CD14-positive monocyte (primary cell): ENCODE results near the gene POLE. TPM values are rescaled to one million over a fixed set of nuclear protein-coding genes. Genes with fewer than 3 reads are reported as not detected.

Experiments
- DNase-seq, 3 donors: peaks; one replicate each; pipeline ENCODE4 v3.0.0-alpha.2; 2011 to 2022
- H2AFZ ChIP-seq: 2 replicates; pipeline ENCODE4 v1.6.0; 2012; ENCODE audit warnings: mild to moderate bottlenecking, low read depth, low read length, inconsistent platforms; ENCODE audit not compliant: insufficient read depth, poor library complexity, severe bottlenecking
- H3K27ac ChIP-seq, 2 donors: 1 replicate in 1 of 2; 2 replicates in 1 of 2; pipeline ENCODE4 v1.5.1; 2012 to 2013; ENCODE audit warnings: low read length in 2 of 2, control low read depth in 1 of 2, inconsistent platforms in 1 of 2, low read depth in 1 of 2, mild to moderate bottlenecking in 1 of 2
- H3K27me3 ChIP-seq, 2 donors: one replicate each; pipeline versions ENCODE4 v1.6.0 to v1.6.1; 2011 to 2013; ENCODE audit warnings: low read length in 2 of 2; ENCODE audit not compliant: control insufficient read depth in 2 of 2, insufficient read depth in 2 of 2
- H3K36me3 ChIP-seq, 2 donors: replicated peaks in 1 of 2; 1 replicate in 1 of 2; 2 replicates in 1 of 2; pipeline versions ENCODE4 v1.5.1 to v1.6.1; 2012 to 2013; ENCODE audit warnings: low read length in 2 of 2, control low read depth in 1 of 2, inconsistent platforms in 1 of 2, mild to moderate bottlenecking in 1 of 2; ENCODE audit not compliant: insufficient read depth in 2 of 2, control insufficient read depth in 1 of 2
- H3K4me1 ChIP-seq, 2 donors: 1 replicate in 1 of 2; 2 replicates in 1 of 2; pipeline versions ENCODE4 v1.5.1 to v1.6.1; 2012 to 2013; ENCODE audit warnings: low read length in 2 of 2, control low read depth in 1 of 2, inconsistent platforms in 1 of 2, mild to moderate bottlenecking in 1 of 2, moderate library complexity in 1 of 2; ENCODE audit not compliant: insufficient read depth in 2 of 2, control insufficient read depth in 1 of 2
- H3K4me2 ChIP-seq: replicated peaks from 2 replicates; pipeline ENCODE3; 2012; ENCODE audit warnings: low read length, moderate library complexity, mild to moderate bottlenecking; ENCODE audit not compliant: poor library complexity, severe bottlenecking; ENCODE audit errors: extremely low read depth
- H3K4me3 ChIP-seq, 3 experiments: fragments of 200-600 bp in 1 of 3; sonication (generic) in 1 of 3; replicated peaks in 1 of 3; 1 replicate in 2 of 3; 2 replicates in 1 of 3; pipeline ENCODE4 v1.5.1; 2011 to 2013; ENCODE audit warnings: low read length in 3 of 3, mild to moderate bottlenecking in 3 of 3, control low read depth in 2 of 3, low read depth in 2 of 3, inconsistent platforms in 1 of 3, moderate library complexity in 1 of 3
- H3K79me2 ChIP-seq: 2 replicates; pipeline ENCODE4 v1.6.0; 2012; ENCODE audit warnings: mild to moderate bottlenecking, control low read depth, inconsistent platforms, low read length, moderate library complexity; ENCODE audit not compliant: insufficient read depth
- H3K9ac ChIP-seq: 2 replicates; pipeline ENCODE4 v1.6.0; 2017; ENCODE audit warnings: low read length, mild to moderate bottlenecking; ENCODE audit not compliant: insufficient read depth, poor library complexity, severe bottlenecking
- H3K9me3 ChIP-seq, 2 donors: replicated peaks in 1 of 2; 1 replicate in 1 of 2; 2 replicates in 1 of 2; pipeline versions ENCODE4 v1.5.1 to v1.6.1; 2012 to 2013; ENCODE audit warnings: low read length in 2 of 2, control low read depth in 1 of 2; ENCODE audit not compliant: control insufficient read depth in 1 of 2, insufficient read depth in 1 of 2
- H4K20me1 ChIP-seq: 2 replicates; pipeline ENCODE4 v1.6.0; 2012; ENCODE audit warnings: mild to moderate bottlenecking, low read length, control low read depth, moderate library complexity; ENCODE audit not compliant: insufficient read depth
- H3K27ac Mint-ChIP-seq, 7 donors: one replicate each; pipeline ENCODE4 v1.8.0; 2020; ENCODE audit warnings: mild to moderate bottlenecking in 7 of 7, mixed read lengths in 7 of 7, moderate library complexity in 6 of 7, inconsistent platforms in 2 of 7
- H3K27me3 Mint-ChIP-seq, 3 donors: one replicate each; pipeline ENCODE4 v1.8.0; 2021 to 2022; ENCODE audit warnings: low read depth in 3 of 3, mild to moderate bottlenecking in 3 of 3, mixed read lengths in 3 of 3, moderate library complexity in 3 of 3, inconsistent platforms in 1 of 3
- H3K36me3 Mint-ChIP-seq, 2 donors: one replicate each; pipeline ENCODE4 v1.8.0; 2020; ENCODE audit warnings: mixed read lengths in 2 of 2, inconsistent platforms in 1 of 2, mild to moderate bottlenecking in 1 of 2
- H3K4me1 Mint-ChIP-seq: one replicate; pipeline ENCODE4 v1.8.0; 2020; ENCODE audit warnings: mild to moderate bottlenecking, mixed read lengths
- H3K4me3 Mint-ChIP-seq, 2 donors: one replicate each; pipeline ENCODE4 v1.8.0; 2020; ENCODE audit warnings: mild to moderate bottlenecking in 2 of 2, mixed read lengths in 2 of 2, moderate library complexity in 1 of 2
- H3K9me3 Mint-ChIP-seq, 7 donors: one replicate each; pipeline ENCODE4 v1.8.0; 2020 to 2022; ENCODE audit warnings: mixed read lengths in 7 of 7, mild to moderate bottlenecking in 6 of 7, moderate library complexity in 6 of 7, inconsistent platforms in 2 of 7
- WGBS: methylation state at CpG from one replicate; pipeline ENCODE4 v1.1.5; 2013; ENCODE audit warnings: missing lambda C conversion rate; ENCODE audit not compliant: insufficient coverage; 5-methylcytosine and 5-hydroxymethylcytosine counted together
- intact Hi-C, 2 donors: fragments of 100-400 bp; cut with micrococcal nuclease; formaldehyde crosslinking; loops; one replicate each; pipeline versions ENCODE4 v1.15.0 to v1.15.1; 2023
- polyA plus RNA-seq, 3 donors: library from polyadenylated mRNA; depleted of rRNA in 1 of 3; unstranded in 2 of 3; stranded (reverse) in 1 of 3; fragments of 300-500 nt in 2 of 3; fragments of >200 nt in 1 of 3; fragmentation: Illumina TruSeq in 2 of 3; gene quantifications; 1 replicate in 2 of 3; 2 replicates in 1 of 3; pipeline ENCODE4 v1.2.3, GENCODE V29; 2012 to 2021
- TF ChIP-seq, protein P1 (sequence below): fragments of 200-600 bp; IDR thresholded peaks from one replicate; pipeline ENCODE4 v1.8.0; 2022; ENCODE audit warnings: antibody characterized with exemption, mild to moderate bottlenecking

Gene POLE
- polyA plus RNA-seq, 3 donors: 1.00 to 24.2 (median 2.2) TPM

DNA sequence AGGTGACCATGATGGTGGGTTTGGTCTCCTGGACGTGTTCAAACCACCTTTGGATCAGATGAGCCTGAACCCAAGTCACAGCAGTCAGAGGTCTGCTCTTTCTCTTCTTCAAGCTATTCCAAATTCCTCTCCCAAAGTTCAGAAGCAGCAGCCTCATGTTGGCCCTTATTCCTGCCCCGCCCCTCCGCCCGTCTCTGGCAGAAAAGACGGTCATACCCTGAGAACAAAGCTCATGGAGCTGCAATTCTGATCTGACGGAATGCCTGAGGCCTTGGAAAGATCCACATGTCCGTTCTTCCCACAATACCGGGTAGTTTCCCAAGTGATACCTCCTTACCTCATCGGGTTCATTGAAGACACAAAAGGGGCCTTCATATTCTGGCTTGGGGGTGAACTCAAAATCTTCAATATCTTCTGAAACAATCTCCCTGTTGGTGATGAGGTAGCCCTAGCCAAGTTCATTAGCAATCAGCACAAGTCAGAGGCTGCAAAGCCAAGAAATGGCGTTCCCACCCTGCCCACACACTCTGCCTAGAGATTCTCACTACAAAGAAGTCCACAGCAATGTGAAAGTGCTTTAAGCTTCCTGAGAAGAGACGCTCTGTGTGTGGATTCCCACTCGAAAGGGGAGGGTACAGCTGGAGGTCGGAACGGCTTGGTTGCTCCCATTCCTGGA is 11.2 kb downstream of the POLE start:
- H2AFZ ChIP-seq: no peak overlapping the region
- peaks cover 13% of the 10 kb centered on the region for H3K79me2 ChIP-seq
- peaks cover 71 to 90% of the 10 kb centered on the region in 2 donors for H3K36me3 Mint-ChIP-seq
- H3K27me3 Mint-ChIP-seq: peaks cover 0 to 2% (median 0%) of the 10 kb centered on the region in 3 donors
- H3K36me3 ChIP-seq: peaks cover 64 to 89% of the 10 kb centered on the region in 2 donors
- 99% methylated on average over 9 of the region's 14 CpGs for WGBS
- DNase-seq: no peak
- no peak overlapping the region for H3K4me3 Mint-ChIP-seq
- H3K9ac ChIP-seq: no peak overlapping the region
- peaks cover 2% of the 10 kb centered on the region for H3K4me1 Mint-ChIP-seq
- TF ChIP-seq, protein P1, sequence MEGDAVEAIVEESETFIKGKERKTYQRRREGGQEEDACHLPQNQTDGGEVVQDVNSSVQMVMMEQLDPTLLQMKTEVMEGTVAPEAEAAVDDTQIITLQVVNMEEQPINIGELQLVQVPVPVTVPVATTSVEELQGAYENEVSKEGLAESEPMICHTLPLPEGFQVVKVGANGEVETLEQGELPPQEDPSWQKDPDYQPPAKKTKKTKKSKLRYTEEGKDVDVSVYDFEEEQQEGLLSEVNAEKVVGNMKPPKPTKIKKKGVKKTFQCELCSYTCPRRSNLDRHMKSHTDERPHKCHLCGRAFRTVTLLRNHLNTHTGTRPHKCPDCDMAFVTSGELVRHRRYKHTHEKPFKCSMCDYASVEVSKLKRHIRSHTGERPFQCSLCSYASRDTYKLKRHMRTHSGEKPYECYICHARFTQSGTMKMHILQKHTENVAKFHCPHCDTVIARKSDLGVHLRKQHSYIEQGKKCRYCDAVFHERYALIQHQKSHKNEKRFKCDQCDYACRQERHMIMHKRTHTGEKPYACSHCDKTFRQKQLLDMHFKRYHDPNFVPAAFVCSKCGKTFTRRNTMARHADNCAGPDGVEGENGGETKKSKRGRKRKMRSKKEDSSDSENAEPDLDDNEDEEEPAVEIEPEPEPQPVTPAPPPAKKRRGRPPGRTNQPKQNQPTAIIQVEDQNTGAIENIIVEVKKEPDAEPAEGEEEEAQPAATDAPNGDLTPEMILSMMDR: no peak
- no peaks in the 10 kb centered on the region for H3K4me1 ChIP-seq
- intact Hi-C loops: no loop called here
- no peaks in the 10 kb centered on the region for H3K9me3 ChIP-seq
- no peak overlapping the region for H3K4me2 ChIP-seq
- no peak overlapping the region for H3K4me3 ChIP-seq
- H3K9me3 Mint-ChIP-seq: no peaks in the 10 kb centered on the region
- H3K27me3 ChIP-seq: no peaks in the 10 kb centered on the region
- no peak overlapping the region for H3K27ac Mint-ChIP-seq
- H4K20me1 ChIP-seq: no peaks in the 10 kb centered on the region
- H3K27ac ChIP-seq: no peak overlapping the region

DNA sequence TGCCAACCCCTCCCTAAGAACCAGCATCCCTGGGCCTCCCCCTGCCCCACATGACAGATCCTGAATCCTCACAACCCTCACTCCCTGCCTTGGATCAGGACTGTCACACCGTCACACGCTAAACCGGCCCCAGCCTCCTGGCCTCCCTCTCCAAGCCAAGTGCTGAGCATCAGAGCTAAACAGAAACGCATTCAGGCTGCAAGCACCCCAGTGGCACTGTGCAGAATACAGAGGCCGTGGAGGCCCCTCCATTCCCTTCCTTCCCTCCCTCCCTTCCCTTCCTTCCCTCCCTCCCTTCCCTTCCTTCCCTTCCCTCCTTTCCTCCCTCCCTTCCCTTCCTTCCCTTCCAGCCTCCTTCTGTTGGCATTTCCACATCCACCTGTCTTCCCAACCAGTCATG is 12.6 kb downstream of the POLE start:
- Mint-ChIP-seq H3K27me3 (peaks cover 0 to 2% (median 0%) of the 10 kb centered on the region in 3 donors), H3K4me1 (peaks cover 2% of the 10 kb centered on the region), H3K9me3 (no peaks in the 10 kb centered on the region), H3K4me3 (no peak overlapping the region), H3K36me3 (peaks cover 63 to 89% of the 10 kb centered on the region in 2 donors), H3K27ac (peak overlapping the region in 2 of 7 donors; percentile 52 to 54)
- Histone ChIP-seq H2AFZ (no peak overlapping the region), H3K4me2 (no peak overlapping the region), H3K79me2 (no peaks in the 10 kb centered on the region), H3K9me3 (no peaks in the 10 kb centered on the region), H3K4me3 (no peak overlapping the region), H3K27me3 (no peaks in the 10 kb centered on the region), H3K36me3 (peaks cover 61 to 86% of the 10 kb centered on the region in 2 donors), H3K4me1 (no peaks in the 10 kb centered on the region), H4K20me1 (no peaks in the 10 kb centered on the region), H3K9ac (no peak overlapping the region), H3K27ac (no peak overlapping the region)
- TF ChIP-seq, protein P1: no peak
- 96% methylated on average over 5 of the region's 5 CpGs for WGBS
- no peak for DNase-seq
- intact Hi-C loops: no loop called here
